ENCODE measurements around the gene NRG3. TPM values are rescaled to one million over a fixed set of nuclear protein-coding genes. Genes with fewer than 3 reads are reported as not detected.

The NRG3 gene
- total and polyA plus RNA-seq, 2 of the 4 experiments (the other 2 are of a cell fraction) = not detected

DNA sequence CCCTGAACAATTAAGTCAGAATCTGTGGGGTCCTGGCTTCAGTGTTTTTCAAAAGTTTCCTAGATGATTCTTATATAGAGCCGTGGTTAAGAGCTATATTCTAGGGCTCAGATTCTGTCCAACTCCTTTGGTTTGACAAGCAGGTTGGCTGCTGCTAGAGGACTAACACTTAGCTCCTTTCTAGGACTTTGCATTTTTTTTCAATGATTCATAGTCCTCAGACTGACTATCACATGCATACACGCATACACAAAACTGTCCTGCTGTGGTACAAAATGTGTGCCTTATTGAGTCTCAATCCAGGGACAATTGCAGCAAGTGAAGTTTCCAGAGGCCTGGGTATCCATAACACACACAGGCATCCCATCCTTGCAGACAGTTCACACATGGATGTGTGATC, 392.0 kb downstream of the NRG3 start:
- H2AK9ac ChIP-seq (replicated peaks; ENCODE audit: low read depth, low read length, poor library complexity) = no peak overlapping the region
- no peak overlapping the region for H4K91ac ChIP-seq (ENCODE audit: insufficient read depth, low read depth, low read length)
- 67% methylated on average over 1 of the region's 2 CpGs; no CpG with 5 or more reads in 1 of the 2 experiments for WGBS, 2 experiments (ENCODE audit: extremely low coverage in 2 of 2, insufficient read length in 1 of 2)
- ChIA-PET CTCF (no interaction called here), POLR2A (ENCODE audit: unreplicated experiment) (no interaction called here)
- no peak overlapping the region for H2AFZ ChIP-seq (replicated peaks; ENCODE audit: low read length, poor library complexity)
- H3K4me1 ChIP-seq (ENCODE audit: control insufficient read depth, insufficient read depth, low read length) = no peaks in the 10 kb centered on the region
- H4K20me1 ChIP-seq (ENCODE audit: insufficient read depth, low read length) = no peaks in the 10 kb centered on the region
- no peak overlapping the region for H3K4me3 ChIP-seq (ENCODE audit: insufficient read depth, low read depth, low read length)
- in situ Hi-C loops (cut with MboI; ENCODE audit: low sequenced_read_pairs) (no loop called here), intact Hi-C loops (cut with micrococcal nuclease) (no loop called here), dilution Hi-C loops (cut with HindIII; ENCODE audit: low sequenced_read_pairs, unreplicated experiment) (no loop called here)
- no peaks in the 10 kb centered on the region for H3K27me3 ChIP-seq (ENCODE audit: control insufficient read depth, insufficient read depth, low read length)
- TF ChIP-seq FOS (IDR thresholded peaks at IDR 0.05; ENCODE audit: low read depth, low read length) (no peak), BHLHE40 (IDR thresholded peaks at IDR 0.05; ENCODE audit: low read depth, low read length) (no peak), RCOR1 (IDR thresholded peaks at IDR 0.05; ENCODE audit: insufficient replicate concordance, low read length) (no peak), NFE2L2 (IDR thresholded peaks at IDR 0.05; ENCODE audit: low read depth, low read length) (no peak), SMC3 (IDR thresholded peaks at IDR 0.05; ENCODE audit: low read depth, low read length) (no peak), MAZ (IDR thresholded peaks at IDR 0.05; ENCODE audit: borderline replicate concordance, low read depth, low read length) (no peak), CHD1 (IDR thresholded peaks at IDR 0.05; ENCODE audit: low read depth, low read length) (no peak), RFX5 (IDR thresholded peaks at IDR 0.05; ENCODE audit: low read depth, low read length) (no peak), POLR2A (IDR thresholded peaks at IDR 0.05; ENCODE audit: low read depth, low read length) (no peak), MAFK (IDR thresholded peaks at IDR 0.05; ENCODE audit: low read depth, low read length) (no peak), CEBPB (IDR thresholded peaks at IDR 0.05; ENCODE audit: low read depth, low read length) (no peak)
- TF ChIP-seq, protein P1, sequence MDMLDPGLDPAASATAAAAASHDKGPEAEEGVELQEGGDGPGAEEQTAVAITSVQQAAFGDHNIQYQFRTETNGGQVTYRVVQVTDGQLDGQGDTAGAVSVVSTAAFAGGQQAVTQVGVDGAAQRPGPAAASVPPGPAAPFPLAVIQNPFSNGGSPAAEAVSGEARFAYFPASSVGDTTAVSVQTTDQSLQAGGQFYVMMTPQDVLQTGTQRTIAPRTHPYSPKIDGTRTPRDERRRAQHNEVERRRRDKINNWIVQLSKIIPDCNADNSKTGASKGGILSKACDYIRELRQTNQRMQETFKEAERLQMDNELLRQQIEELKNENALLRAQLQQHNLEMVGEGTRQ (IDR thresholded peaks at IDR 0.05; ENCODE audit: low read depth, low read length) = no peak
- TF ChIP-seq, protein P2, sequence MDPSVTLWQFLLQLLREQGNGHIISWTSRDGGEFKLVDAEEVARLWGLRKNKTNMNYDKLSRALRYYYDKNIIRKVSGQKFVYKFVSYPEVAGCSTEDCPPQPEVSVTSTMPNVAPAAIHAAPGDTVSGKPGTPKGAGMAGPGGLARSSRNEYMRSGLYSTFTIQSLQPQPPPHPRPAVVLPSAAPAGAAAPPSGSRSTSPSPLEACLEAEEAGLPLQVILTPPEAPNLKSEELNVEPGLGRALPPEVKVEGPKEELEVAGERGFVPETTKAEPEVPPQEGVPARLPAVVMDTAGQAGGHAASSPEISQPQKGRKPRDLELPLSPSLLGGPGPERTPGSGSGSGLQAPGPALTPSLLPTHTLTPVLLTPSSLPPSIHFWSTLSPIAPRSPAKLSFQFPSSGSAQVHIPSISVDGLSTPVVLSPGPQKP (IDR thresholded peaks at IDR 0.05; ENCODE audit: borderline replicate concordance, low read depth, low read length) = no peak
- TF ChIP-seq, protein P3, sequence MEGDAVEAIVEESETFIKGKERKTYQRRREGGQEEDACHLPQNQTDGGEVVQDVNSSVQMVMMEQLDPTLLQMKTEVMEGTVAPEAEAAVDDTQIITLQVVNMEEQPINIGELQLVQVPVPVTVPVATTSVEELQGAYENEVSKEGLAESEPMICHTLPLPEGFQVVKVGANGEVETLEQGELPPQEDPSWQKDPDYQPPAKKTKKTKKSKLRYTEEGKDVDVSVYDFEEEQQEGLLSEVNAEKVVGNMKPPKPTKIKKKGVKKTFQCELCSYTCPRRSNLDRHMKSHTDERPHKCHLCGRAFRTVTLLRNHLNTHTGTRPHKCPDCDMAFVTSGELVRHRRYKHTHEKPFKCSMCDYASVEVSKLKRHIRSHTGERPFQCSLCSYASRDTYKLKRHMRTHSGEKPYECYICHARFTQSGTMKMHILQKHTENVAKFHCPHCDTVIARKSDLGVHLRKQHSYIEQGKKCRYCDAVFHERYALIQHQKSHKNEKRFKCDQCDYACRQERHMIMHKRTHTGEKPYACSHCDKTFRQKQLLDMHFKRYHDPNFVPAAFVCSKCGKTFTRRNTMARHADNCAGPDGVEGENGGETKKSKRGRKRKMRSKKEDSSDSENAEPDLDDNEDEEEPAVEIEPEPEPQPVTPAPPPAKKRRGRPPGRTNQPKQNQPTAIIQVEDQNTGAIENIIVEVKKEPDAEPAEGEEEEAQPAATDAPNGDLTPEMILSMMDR (conservative IDR thresholded peaks at IDR 0.05; ENCODE audit: low read depth, low read length) = no peak
- no peak overlapping the region for H2BK5ac ChIP-seq (ENCODE audit: low read depth, low read length, poor library complexity, severe bottlenecking)
- no peak overlapping the region for H3K18ac ChIP-seq (ENCODE audit: low read depth, low read length)
- no peak overlapping the region for H4K8ac ChIP-seq (ENCODE audit: low read depth in 2 of 2, low read length in 2 of 2)
- H3K14ac ChIP-seq (replicated peaks; ENCODE audit: low read depth, low read length) = no peak overlapping the region
- no peak overlapping the region for H3K27ac ChIP-seq (ENCODE audit: insufficient read depth, low read length)
- H2AK5ac ChIP-seq (ENCODE audit: low read depth, low read length) = no peak overlapping the region
- H3K4me2 ChIP-seq (ENCODE audit: low read depth, low read length) = no peak overlapping the region
- H3K79me1 ChIP-seq (ENCODE audit: low read depth in 1 of 2, low read length in 2 of 2) = no peaks in the 10 kb centered on the region
- H3K9ac ChIP-seq (ENCODE audit: low read depth, low read length) = no peak overlapping the region
- H4K5ac ChIP-seq (ENCODE audit: low read depth, low read length) = no peak overlapping the region
- no peak overlapping the region for H3K23ac ChIP-seq (ENCODE audit: low read depth, low read length)
- H3K4ac ChIP-seq (ENCODE audit: low read depth, low read length) = no peak overlapping the region
- no peaks in the 10 kb centered on the region for H3K9me1 ChIP-seq (ENCODE audit: insufficient read depth, low read length)
- H2BK20ac ChIP-seq (ENCODE audit: low read depth, low read length) = no peak overlapping the region
- BruUV-seq (replicated peaks) = no TSS peak
- no peak overlapping the region for H3K56ac ChIP-seq (ENCODE audit: extremely low read depth, insufficient read depth, low read length)
- ATAC-seq (ENCODE audit: low read depth) (no peak), DNase-seq (no peak)
- no peak overlapping the region for H2BK15ac ChIP-seq (ENCODE audit: low read depth, low read length)
- 0 out of 2 replicates have a peak, but pooled peaks cover 2% of the 10 kb centered on the region for H3K9me3 ChIP-seq (ENCODE audit: control insufficient read depth, insufficient read depth, low read length)
- H3K36me3 ChIP-seq (ENCODE audit: control insufficient read depth, insufficient read depth, low read length) = no peaks in the 10 kb centered on the region
- H2BK120ac ChIP-seq (ENCODE audit: low read depth, low read length) = no peak overlapping the region

Measured in IMR-90 (cell line).